Neural cell (in vitro differentiated cells): ENCODE results near the gene GNG12. TPM values are rescaled to one million over a fixed set of nuclear protein-coding genes. Genes with fewer than 3 reads are reported as not detected.

Experiments
- H2AFZ ChIP-seq: fragments of 200-600, 300-800 bp; sonication (generic), shearing (Covaris generic); 2 replicates; pipeline ENCODE4 v1.6.0; 2014; ENCODE audit warnings: low read depth, mild to moderate bottlenecking, antibody characterized with exemption, low read length, moderate library complexity
- H3F3A ChIP-seq: fragments of 200-600 bp; shearing (Covaris generic); 2 replicates; pipeline ENCODE4 v1.6.1; 2016; ENCODE audit warnings: mild to moderate bottlenecking, moderate library complexity, mixed read lengths, antibody characterized with exemption, low read length; ENCODE audit not compliant: insufficient read depth, poor library complexity, severe bottlenecking
- H3K27ac ChIP-seq: fragments of 200-600, 300-800 bp; sonication (generic), shearing (Covaris generic); 2 replicates; pipeline ENCODE4 v1.5.1; 2014; ENCODE audit warnings: mild to moderate bottlenecking, low read length, moderate library complexity
- H3K27me3 ChIP-seq: fragments of 300-800, 200-600 bp; sonication (generic), shearing (Covaris generic); 2 replicates; pipeline ENCODE4 v1.6.0; 2014; ENCODE audit warnings: mild to moderate bottlenecking, low read depth, low read length, moderate library complexity; ENCODE audit not compliant: insufficient read depth
- H3K36me3 ChIP-seq: fragments of 300-800, 200-600 bp; sonication (generic), shearing (Covaris generic); 2 replicates; pipeline ENCODE4 v1.5.1; 2014; ENCODE audit warnings: mild to moderate bottlenecking, antibody characterized with exemption, low read length, moderate library complexity; ENCODE audit not compliant: insufficient read depth
- H3K4me2 ChIP-seq: fragments of 300-800, 200-600 bp; sonication (generic), shearing (Covaris generic); 2 replicates; pipeline ENCODE4 v1.6.0; 2014; ENCODE audit warnings: mild to moderate bottlenecking, low read length
- H3K4me3 ChIP-seq: fragments of 300-800, 200-600 bp; sonication (generic), shearing (Covaris generic); 2 replicates; pipeline ENCODE4 v1.5.1; 2014; ENCODE audit warnings: mild to moderate bottlenecking, low read length, moderate library complexity
- H3K79me2 ChIP-seq: fragments of 200-600 bp; shearing (Covaris generic); replicated peaks from 2 replicates; pipeline ENCODE4 v1.6.0; 2014; ENCODE audit warnings: mild to moderate bottlenecking, low read length, moderate library complexity; ENCODE audit not compliant: insufficient read depth
- H3K9ac ChIP-seq: fragments of 300-800, 200-600 bp; sonication (generic), shearing (Covaris generic); 2 replicates; pipeline ENCODE4 v1.6.1; 2016; ENCODE audit warnings: mild to moderate bottlenecking, low read length, mixed read lengths
- H3K9me2 ChIP-seq: fragments of 200-600 bp; shearing (Covaris generic); 2 replicates; pipeline ENCODE4 v1.6.1; 2016; ENCODE audit warnings: mild to moderate bottlenecking, low read length, mixed read lengths; ENCODE audit not compliant: insufficient read depth
- H3K9me3 ChIP-seq: fragments of 200-600, 300-800 bp; sonication (generic), shearing (Covaris generic); 2 replicates; pipeline ENCODE4 v1.6.1; 2016; ENCODE audit warnings: mild to moderate bottlenecking, mixed run types, low read length, moderate library complexity, mixed read lengths
- H4K20me1 ChIP-seq: fragments of 200-600 bp; shearing (Covaris generic); 2 replicates; pipeline ENCODE4 v1.6.1; 2016; ENCODE audit warnings: mild to moderate bottlenecking, mixed run types; ENCODE audit not compliant: insufficient read depth
- CTCF ChIP-seq: fragments of 450-650 bp; IDR thresholded peaks from 2 replicates; pipeline ENCODE4 v1.5.1; 2014; ENCODE audit warnings: antibody characterized with exemption, mild to moderate bottlenecking, moderate library complexity; ENCODE audit not compliant: poor library complexity, severe bottlenecking
- EP300 ChIP-seq: fragments of 450-650 bp; conservative IDR thresholded peaks from 2 replicates; pipeline ENCODE4 v1.6.1; 2014; ENCODE audit warnings: antibody characterized with exemption, mild to moderate bottlenecking, moderate library complexity; ENCODE audit not compliant: poor library complexity, severe bottlenecking
- EZH2 ChIP-seq: fragments of 200-600, 300-800 bp; shearing (Covaris generic), sonication (generic); IDR thresholded peaks from 2 replicates; pipeline ENCODE4 v1.6.1; 2014; ENCODE audit warnings: antibody characterized with exemption, low read length, borderline replicate concordance, mild to moderate bottlenecking; ENCODE audit not compliant: insufficient read depth, poor library complexity, severe bottlenecking
- MXI1 ChIP-seq: fragments of 450-650 bp; conservative IDR thresholded peaks from 2 replicates; pipeline ENCODE4 v1.6.1; 2014; ENCODE audit warnings: antibody characterized with exemption, mild to moderate bottlenecking; ENCODE audit not compliant: poor library complexity, severe bottlenecking
- POLR2AphosphoS5 ChIP-seq: IDR thresholded peaks from 2 replicates; pipeline ENCODE4 v1.6.1; 2012
- RAD21 ChIP-seq: fragments of 450-650 bp; conservative IDR thresholded peaks from 2 replicates; pipeline ENCODE4 v1.6.1; 2014; ENCODE audit warnings: antibody characterized with exemption, mild to moderate bottlenecking, moderate library complexity
- REST ChIP-seq: IDR thresholded peaks from 2 replicates; pipeline ENCODE4 v1.6.1; 2012; ENCODE audit warnings: borderline replicate concordance
- SMC3 ChIP-seq: fragments of 450-650 bp; conservative IDR thresholded peaks from 2 replicates; pipeline ENCODE4 v1.6.1; 2014; ENCODE audit warnings: antibody characterized with exemption, mild to moderate bottlenecking, moderate library complexity; ENCODE audit not compliant: poor library complexity
- TAF1 ChIP-seq: IDR thresholded peaks from 2 replicates; pipeline ENCODE4 v1.6.1; 2012; ENCODE audit warnings: low read depth
- polyA plus RNA-seq: library from polyadenylated mRNA; depleted of rRNA; stranded (reverse); fragments of >200 nt; gene quantifications from 2 replicates; pipeline ENCODE4 v1.2.3, GENCODE V29; 2014

GNG12 gene
- polyA plus RNA-seq, 1 donor from 2014 or later, result 0.35 TPM

- Histone ChIP-seq H3K79me2 (no peaks in the 10 kb centered on the region), H3K9me2 (no peaks in the 10 kb centered on the region), H3K4me3 (no peak overlapping the region), H3K9me3 (no peaks in the 10 kb centered on the region), H2AFZ (no peak overlapping the region), H4K20me1 (no peaks in the 10 kb centered on the region), H3K9ac (no peak overlapping the region), H3K4me2 (no peak overlapping the region), H3F3A (no peaks in the 10 kb centered on the region), H3K27ac (no peak overlapping the region), H3K27me3 (no peaks in the 10 kb centered on the region), H3K36me3 (no peaks in the 10 kb centered on the region)
- TF ChIP-seq REST (no peak), MXI1 (no peak), SMC3 (no peak), EP300 (no peak), POLR2AphosphoS5 (no peak), RAD21 (no peak), CTCF (no peak), EZH2 (no peak), TAF1 (no peak)
Observed at GRCh38 chr1:67784545-67785186, 48.6 kb downstream of the GNG12 start.

GRCh38 chr1:67780637-67781036 is 52.6 kb downstream of the GNG12 start:
- no peaks in the 10 kb centered on the region for H3F3A ChIP-seq
- H3K27me3 ChIP-seq, result no peaks in the 10 kb centered on the region
- no peak overlapping the region for H3K4me3 ChIP-seq
- H3K36me3 ChIP-seq, result no peaks in the 10 kb centered on the region
- H2AFZ ChIP-seq, result no peak overlapping the region
- H3K27ac ChIP-seq, result no peak overlapping the region
- TF ChIP-seq RAD21 (no peak), POLR2AphosphoS5 (no peak), EP300 (no peak), SMC3 (no peak), MXI1 (no peak), TAF1 (no peak), REST (no peak), CTCF (no peak), EZH2 (no peak)
- H3K9me3 ChIP-seq, result no peaks in the 10 kb centered on the region
- no peak overlapping the region for H3K9ac ChIP-seq
- no peaks in the 10 kb centered on the region for H3K9me2 ChIP-seq
- H3K4me2 ChIP-seq, result no peak overlapping the region
- no peaks in the 10 kb centered on the region for H3K79me2 ChIP-seq
- no peaks in the 10 kb centered on the region for H4K20me1 ChIP-seq
